ENCODE data around the gene MT1M.

DNA sequence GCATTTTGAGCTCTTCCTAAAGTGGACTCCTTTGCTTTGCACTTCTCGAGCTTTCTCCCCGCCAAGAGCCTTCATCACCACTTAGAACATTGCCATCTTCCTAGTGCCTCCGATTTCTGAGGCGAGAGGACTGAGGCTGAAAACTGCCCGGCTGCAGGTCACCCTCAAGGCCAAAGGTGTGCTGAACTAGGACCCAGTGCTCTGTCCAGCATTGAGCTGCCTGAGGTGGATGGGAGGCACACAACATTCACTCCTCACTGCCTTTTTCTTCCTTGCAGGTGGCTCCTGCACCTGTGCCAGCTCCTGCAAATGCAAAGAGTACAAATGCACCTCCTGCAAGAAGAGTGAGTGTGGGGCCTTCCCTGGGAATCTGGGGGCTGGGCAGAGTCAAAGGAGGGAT is 11.4 kb downstream of the MT1M start:
- no peak for TF ChIP-seq CTCF (IDR thresholded peaks at IDR 0.05; ENCODE audit: low read length)
- no peak for TF ChIP-seq EZH2 (IDR thresholded peaks at IDR 0.05; ENCODE audit: borderline replicate concordance, low read length)
